GM03348 (cell line): ENCODE measurements around the gene HSPA12A.

Experiments used
- DNase-seq: peaks from one replicate; pipeline ENCODE4 v3.0.0; 2012; ENCODE audit warnings: low spot score

HSPA12A gene, protein sequence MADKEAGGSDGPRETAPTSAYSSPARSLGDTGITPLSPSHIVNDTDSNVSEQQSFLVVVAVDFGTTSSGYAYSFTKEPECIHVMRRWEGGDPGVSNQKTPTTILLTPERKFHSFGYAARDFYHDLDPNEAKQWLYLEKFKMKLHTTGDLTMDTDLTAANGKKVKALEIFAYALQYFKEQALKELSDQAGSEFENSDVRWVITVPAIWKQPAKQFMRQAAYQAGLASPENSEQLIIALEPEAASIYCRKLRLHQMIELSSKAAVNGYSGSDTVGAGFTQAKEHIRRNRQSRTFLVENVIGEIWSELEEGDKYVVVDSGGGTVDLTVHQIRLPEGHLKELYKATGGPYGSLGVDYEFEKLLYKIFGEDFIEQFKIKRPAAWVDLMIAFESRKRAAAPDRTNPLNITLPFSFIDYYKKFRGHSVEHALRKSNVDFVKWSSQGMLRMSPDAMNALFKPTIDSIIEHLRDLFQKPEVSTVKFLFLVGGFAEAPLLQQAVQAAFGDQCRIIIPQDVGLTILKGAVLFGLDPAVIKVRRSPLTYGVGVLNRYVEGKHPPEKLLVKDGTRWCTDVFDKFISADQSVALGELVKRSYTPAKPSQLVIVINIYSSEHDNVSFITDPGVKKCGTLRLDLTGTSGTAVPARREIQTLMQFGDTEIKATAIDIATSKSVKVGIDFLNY

DNA sequence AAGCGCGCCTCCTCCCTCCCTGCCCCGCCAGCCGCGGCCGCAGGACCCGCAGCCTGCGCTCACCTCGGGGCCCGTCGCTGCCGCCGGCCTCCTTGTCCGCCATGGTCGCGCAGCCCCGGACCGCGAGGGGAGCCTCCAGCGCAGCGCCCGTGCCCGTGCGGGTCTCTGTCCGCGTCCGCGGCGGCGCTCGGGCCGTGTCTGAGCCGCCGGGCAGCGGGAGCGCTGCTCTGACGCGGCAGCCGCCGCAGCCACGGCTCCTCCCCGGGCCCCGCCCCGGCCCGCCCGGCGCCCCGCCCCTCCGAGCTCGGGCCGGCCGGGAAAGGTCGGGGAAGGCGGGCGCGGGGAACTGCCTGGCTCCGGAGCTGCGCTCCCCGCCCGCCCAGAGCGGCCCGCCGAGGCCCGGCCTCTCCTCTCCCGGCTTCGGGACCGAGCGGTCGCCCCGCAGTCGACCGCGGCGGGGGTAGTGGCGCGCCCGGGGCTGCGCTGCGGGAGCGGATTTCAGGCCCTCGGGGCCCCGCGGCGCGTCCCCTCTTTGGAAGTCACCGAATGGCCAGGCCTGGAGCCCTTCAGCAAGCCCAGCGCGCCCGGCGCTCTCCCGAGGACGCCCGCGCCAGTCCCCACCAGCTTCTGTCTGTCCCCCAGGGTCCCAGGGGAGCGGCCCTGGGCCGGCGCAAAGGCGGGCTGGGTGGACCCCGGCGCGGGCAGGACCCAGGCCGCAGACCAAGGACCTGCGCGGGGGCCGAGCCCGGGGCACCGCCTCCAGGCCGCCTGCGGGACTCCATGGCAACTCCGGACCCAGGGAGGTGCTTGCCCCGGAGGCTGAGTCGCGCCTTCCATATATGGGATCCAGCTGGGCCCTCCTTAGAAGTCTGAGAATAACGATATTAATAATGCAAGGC lies at the start of gene HSPA12A:
TSS of gene HSPA12A (minus strand) at position 200 of the 899 bp plus-strand sequence. CDS start at position 103, 97 bp downstream.
- peak; percentile 96 for DNase-seq

DNA sequence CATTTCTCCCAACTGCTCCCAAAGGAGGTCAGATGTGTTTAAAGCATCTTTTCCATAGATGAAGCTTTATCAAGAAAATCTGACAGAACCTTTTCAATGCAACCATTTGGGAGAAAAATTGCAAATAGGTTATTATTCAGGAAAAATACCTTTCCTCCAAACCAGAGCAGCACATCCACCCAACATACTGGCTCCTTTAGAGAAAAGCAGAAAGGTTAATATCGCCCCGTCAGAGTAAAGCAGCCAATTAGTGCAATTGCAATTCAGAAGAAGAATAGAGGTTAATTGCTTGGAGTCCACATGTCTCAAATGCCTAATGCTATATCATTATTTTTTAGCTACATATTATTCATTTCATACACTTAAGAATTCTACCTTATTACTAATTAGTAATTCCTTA lies 48.9 kb upstream of the HSPA12A start:
- DNase-seq, result no peak

DNA sequence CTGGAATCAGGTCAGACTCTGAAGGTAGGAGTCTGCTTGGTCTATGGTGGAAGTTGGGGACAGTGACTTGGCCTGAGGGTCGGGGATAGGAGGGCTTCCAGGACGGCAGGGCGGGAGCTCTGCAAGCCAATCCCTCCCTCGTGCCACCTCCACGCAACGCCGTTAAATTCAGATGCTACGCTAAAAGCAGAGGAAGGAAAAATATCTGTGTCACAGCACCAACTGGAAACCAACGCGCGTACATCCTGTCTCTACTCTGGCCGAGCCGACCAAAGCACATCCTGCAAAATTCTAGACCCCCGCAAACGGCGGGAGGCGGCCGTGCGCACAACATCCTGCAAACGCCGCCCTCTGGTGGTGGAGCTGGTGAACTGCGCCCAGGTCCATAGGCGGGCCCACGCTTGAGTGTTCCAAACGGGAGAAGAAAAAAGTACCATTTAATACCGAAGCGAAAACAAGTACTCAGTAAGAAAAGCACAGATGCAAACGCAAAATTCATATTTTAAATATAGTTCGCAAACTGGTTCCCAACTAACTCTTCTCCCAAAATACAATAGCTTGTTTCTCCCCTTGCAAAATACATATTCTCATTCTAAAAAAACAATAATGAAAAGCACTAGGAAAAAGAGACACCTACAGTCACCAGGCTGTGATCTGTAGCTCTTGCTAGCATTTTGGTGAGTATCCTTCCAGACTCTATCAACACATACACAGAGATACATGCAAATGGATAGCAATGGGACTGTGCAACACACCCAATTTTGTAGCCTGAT lies 45.7 kb upstream of the HSPA12A start:
- peak; percentile 84 for DNase-seq

DNA sequence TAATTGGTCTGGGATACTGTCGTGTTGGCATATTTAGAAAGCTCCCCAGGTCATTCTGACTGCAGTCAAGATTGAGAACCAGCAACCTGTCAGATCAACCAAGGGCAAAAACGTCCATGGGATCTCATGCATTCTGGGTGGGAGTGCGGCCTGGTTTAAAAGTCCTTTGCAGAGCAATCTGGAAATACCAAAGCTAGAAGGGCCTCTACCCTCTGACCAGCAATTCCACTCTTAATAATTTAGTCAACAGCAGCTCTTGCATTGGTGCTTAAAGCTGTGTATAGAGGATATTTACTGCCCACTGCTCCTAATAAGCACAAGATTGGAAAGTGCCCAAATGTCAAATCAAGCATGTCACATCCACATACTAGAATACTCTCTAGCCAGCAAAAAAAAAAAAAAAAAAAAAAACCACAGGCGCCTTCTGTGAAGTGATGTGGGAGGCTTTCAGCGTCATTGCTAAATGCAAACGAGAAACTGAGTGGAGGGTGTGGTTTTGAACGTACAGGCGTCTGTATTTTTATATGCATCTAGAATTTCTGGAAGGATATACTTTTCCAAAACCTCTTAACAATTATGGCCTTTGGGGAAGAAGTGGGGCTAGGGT lies 44.8 kb upstream of the HSPA12A start:
- no peak for DNase-seq

DNA sequence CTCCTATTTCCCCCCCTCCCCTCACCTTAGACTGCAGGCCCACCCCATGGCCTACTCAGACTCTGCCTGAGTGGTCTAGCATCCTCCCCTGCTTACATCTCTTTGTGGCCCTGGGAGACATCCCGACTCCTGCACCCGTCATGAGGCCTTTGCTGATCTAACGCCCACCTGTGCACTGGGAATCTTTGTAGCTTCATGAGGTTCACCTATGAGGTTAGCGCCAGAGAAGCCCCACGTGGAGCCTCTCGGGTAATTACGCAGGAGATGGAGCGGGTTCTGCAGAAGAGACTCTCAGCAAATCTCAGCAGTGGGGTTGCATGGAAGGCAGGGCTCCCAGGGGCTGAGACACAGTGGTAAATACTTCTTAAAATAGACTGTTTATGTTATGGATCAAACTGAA lies 43.5 kb upstream of the HSPA12A start:
- DNase-seq, result no peak

DNA sequence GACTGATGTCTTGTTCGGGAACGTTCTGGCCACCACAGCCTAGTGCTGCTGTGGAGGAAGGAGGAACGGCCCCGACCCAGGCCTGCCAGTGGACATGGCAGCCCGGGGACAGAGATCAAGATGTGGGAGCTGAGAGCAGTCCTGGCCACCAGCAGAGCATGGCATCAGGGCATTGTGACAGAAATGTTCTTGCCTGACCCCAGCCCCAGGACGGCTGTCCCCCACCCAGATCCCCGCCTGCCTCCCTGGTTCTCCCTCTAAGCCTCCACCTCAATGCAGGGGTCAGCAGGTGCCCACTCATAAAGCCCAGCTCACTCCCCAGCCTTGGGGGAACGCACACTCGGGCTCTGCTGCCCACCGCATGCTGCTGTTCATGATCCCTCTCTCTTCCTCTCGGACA lies 42.9 kb upstream of the HSPA12A start:
- no peak for DNase-seq

DNA sequence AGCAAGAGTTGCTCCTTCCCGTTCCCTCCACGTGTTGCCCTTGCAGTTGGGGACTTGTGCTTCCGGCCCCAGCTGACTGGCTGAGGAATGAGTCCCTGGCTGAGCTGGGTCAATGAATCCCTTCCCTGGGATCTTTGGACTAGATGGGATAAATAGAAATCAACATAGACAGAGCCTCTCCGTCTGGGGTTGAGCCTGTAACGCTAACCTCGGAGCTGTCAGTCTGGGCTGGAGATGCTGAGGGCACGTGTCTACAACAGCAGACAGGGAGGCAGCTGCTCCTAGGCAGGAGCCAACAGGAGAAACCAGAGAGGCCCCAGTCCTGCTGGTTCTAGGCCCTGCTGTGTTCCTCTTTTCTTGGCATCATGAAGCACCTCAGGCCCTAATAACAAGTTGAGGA lies 42.3 kb upstream of the HSPA12A start:
- DNase-seq, result no peak

DNA sequence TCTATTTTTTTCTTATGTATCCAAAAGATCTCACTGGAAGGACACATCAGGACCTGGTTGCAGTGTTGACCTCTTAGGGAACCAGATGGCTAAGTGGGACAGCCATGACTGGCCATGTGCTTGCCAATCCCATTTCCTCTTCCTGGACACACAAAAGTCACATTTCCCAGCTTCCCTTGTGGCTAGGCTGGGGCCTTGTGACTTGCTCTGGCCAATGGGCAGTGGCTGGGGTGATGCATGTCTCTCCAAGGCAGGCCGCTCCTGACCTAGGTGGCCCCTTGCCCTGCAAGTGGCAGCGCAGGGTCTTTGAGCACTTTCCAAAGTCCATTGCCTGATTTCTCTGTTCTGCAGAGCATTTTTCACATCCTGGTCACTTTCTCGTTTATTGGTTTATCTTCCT lies 41.7 kb upstream of the HSPA12A start:
- DNase-seq, result no peak

DNA sequence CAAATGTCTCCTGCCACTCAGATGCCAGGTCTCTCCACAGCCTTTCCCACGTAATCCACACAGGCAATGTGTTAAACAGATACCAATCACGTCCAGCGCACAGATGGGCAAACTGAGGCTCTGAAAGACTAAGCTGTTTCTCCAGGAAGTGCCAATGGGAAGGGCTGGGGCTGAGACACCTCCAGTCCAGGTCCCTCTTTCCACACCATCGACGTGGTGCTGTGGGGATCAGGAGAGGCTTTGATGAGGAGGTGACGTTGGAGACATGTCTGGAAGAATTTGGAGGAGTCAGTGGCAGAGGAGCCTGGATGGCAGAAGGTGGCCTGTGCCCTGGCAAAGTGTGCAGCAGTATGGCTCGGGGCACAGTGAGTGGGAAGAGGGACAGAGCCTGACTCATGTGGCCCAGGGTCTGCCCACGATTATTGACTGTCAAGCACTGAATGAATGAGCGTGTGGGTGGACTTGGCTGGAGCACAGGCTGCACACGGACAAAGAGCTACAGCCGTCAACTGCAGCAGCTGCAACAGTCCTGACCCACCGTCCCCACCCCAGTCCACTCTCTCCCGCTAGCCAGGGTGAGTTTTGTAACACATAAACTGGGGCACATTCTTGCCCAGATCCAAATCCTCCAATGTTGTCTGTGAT lies 40.8 kb upstream of the HSPA12A start:
- peak; percentile 53 for DNase-seq

DNA sequence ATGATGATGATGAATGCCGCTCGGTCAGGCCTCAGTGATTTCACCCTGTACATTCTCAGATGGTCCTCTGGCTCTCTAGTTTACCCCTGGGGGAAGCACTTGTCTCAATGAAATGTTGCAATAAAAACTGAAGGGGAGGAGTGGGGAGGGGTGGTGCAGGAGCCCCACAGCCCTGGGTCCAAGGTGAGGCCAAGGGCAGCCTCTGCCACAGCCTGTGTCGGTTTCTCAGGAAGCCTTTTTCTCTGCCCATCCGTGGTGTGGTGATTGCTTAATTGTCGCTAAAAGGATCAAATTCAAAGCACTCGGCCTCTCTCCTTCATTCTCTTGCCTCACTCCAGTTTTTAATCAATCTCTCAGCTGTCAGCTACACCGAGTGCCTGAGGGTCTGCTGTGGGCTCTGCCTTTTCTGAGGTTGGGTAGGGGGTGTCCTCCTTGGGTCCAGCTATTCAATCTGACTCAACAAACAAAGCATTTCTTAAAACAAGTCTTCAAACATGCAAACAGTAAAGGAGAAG lies 39.1 kb upstream of the HSPA12A start:
- DNase-seq, result no peak

DNA sequence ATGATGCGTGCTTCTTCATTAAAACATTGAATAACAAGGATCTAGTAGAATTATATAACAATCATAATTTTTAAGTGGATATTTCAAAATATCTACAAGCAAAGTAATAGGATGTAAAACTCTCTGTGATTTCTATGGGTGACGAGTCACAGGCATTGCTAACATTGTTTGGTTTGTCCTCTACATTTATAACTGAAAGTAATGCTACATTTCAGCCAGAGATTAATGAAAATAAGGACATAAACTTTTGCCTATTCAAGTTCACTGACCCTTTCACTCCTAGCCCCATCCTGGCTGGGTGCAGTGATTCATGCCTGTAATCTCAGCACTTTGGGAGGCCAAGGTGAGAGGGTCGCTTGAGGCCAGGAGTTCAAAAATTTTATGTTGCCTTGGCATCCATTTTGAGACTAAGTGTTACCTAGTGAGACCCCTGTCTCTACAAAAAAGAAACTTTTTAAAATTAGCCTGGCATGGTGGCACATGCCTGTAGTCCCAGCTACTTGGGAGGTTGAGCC lies 38.4 kb upstream of the HSPA12A start:
- peak; percentile 24 for DNase-seq

DNA sequence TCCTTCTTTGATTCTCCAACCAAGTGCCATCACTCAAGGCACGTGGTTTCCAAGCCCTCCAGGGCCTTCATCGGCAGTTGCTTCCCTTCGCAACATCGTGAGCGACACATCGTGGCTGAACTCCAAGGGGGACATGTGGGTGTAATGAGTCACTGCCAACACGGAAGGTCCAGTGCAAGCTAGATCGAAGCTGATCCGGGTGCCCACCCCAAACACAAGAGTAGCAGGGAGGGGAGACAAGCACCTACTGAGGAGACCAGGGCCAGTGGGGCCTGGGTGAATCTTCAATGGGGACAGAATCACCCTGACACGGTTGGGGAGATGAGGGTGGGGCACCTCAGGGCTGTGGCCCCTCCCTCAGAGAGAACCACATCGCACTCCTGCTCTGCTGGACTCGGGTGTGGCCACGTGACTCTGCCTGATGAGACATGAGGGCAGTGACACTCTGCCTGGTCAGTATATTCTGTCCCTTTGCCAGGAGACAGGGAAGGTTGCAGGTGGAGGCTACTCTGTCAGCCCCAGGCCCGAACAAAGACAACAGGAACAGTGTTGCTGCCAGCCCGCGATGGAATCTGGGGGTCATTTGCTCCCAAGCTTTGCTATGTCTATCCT lies 36.8 kb upstream of the HSPA12A start:
- DNase-seq, result no peak

DNA sequence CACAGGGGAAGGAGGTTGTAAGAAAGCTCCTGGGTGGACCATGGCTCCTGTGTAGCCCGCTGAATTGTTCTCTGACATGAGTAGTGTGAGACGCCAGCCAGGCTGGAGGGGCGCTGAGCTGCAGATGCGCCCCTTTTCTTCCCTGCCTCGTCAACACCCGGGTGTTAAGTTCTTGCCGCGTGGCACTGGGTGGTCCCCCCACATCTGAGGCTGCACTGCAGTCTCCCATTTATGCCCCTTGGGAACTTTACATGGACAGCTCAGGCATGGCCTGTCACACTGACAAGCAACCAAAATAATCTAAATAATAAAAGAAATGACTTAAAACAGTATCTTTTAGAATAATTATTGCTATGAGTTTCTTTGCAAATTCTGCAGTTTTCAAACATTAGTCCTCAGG lies 34.6 kb upstream of the HSPA12A start:
- DNase-seq, result no peak

DNA sequence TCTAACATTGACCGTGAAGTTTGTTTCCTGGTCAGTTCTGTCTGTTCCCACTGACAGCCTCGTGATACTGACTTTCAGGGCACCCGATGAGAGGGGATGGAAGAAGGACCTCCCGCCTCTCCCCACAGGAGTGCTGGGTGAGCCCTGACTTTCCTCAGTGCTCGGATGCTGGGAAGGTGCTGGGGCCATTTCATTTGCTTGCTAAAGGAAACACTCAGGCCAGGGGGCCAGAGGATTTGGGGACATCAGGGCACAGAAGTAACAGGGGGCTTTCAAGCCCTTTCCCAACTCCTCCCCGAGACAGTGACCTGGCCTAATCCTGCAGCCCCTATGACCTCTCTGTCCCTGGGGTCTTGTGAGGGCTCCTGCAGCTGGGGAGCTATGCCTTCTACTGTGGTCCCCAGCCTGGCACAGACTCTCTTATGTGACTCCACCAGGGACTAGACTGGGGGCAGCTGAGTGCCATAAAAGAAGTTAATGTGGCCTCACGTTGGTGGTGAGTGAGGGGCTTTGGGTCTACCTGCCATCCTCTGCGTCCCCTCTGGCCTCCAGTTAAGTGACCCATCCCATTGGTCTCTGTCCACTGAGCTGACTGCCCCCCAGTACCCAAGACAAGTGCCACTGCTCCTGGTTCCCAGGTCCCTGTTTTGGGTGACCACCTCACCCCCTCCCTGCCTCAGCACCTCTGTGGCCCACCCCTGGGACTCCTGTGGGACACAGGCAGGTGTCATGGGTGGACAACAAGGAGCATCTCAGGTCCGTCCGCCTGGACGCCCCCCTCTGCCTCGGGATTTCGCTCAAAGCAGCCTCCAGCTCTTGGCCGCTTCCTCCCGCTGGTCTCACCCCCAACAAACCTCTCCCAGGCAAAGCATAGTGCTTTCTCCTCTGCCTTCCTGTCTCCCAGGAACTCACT lies 33.4 kb upstream of the HSPA12A start:
- no peak for DNase-seq

DNA sequence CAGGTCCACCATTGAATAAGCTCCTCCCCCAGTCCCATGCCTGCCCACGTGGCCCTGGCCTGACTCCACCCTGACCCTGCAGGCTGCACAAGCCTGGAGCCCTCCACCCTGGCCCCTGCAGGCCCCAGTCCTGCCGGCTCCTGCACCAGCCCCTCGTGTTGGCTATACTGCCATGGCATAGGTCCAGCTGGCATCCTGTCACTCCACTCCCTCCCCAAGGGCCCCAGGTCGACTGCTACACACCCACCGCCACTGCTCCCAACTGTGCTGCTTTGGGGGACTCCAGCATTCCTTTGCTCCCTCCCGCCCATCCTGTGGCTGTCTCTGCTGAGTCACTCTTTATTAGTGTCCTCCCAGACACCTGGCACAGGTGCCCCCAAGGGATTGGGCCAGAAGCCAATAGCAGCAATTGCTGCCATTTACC lies 32.4 kb upstream of the HSPA12A start:
- no peak for DNase-seq

DNA sequence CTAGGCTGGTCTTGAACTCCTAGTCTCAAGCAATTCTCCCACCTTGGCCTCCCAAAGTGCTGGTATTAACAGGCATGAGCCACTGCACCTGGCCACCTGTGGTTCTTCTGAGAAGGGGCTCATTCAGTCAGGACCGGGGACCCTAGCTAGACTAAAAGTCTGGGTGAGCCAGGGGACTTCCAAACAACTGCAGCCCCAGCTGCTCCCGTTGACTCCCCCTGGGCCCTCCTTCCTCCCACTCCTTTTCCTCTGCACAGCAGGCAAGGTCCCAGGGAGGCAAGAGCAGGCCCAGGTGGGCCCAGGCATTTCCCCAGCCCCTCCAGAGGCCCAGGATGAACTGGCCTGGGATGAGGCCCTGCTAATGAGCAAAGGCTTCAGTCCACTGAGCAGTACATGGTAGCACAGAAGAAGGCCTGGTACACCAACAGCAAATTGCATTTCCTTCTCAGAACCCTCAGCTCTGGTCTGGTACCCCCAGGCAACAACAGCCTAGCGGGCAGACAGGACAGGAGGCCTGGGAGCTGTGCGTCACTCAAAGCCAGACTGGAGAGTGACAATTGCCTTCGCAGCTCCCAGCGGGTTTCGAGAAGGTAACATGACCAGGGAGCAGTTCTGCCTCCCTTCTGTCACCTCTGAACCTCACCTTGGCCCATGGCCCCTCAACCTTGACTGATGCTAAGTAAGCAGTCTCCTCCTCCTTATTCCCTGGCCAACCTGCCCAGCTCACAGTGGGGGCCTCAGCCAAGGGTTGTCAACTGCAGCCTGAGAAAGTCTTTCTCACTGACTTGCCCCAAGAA lies 30.7 kb upstream of the HSPA12A start:
- DNase-seq, result no peak

DNA sequence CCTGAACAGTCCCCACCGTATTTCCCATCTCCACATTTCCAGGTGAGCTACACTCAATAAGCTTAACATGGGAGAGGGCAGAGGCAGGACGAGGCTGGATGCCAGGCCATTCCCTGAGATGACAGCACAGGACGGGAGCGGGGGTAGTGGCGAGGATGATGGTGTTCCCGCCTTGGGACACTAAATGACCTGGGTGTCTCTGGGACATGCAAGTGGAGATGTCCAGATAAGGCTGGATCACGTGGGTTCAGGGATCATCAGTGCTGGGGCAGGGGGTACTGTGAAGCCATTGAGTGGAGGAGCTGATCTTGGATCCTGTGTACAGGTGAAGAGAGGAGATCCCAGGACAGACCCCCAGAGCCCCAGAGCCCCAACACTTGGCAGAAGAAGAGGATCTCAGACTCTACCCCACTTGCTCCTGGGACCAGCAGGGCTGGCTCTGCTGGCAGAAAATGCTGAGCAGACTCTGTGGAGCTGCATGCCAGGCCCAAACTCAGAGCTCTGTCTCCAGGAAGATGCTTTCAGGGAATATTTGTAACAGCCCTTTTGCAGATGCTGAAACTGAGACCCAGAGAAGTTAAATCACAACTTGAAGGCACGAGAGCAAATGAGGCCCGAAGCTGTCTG lies 29.7 kb upstream of the HSPA12A start:
- no peak for DNase-seq
